Ramos (cell line): ENCODE measurements around the gene PCLO.

ENCODE experiments used
- in situ Hi-C: fragments of 300-500 bp; cut with MboI; formaldehyde crosslinking; loops from one replicate; pipeline ENCODE4 v1.14.3; 2022; ENCODE audit warnings: low sequenced_read_pairs; ENCODE audit not compliant: unreplicated experiment

The PCLO gene

GRCh38 chr7:82859106-82859850, 303.4 kb downstream of the PCLO start:
- in situ Hi-C loops = no loop called here

GRCh38 chr7:82851121-82851520, 311.6 kb downstream of the PCLO start:
- in situ Hi-C loops = no loop called here

- in situ Hi-C loops = no loop called here
These were observed 320.9 kb downstream of the PCLO start for GRCh38 chr7:82841828-82842227.

GRCh38 chr7:82840061-82840460, 322.6 kb downstream of the PCLO start:
- in situ Hi-C loops = no loop called here

- in situ Hi-C loops = no loop called here
These were observed 323.1 kb downstream of the PCLO start for GRCh38 chr7:82839555-82839954.

- in situ Hi-C loops = no loop called here
These were observed 323.6 kb downstream of the PCLO start for GRCh38 chr7:82839063-82839462.

GRCh38 chr7:82838314-82838713, 324.4 kb downstream of the PCLO start:
- in situ Hi-C loops = no loop called here

GRCh38 chr7:82823073-82823472, 339.6 kb downstream of the PCLO start:
- in situ Hi-C loops = no loop called here

- in situ Hi-C loops = no loop called here
These were observed 341.6 kb downstream of the PCLO start for GRCh38 chr7:82821037-82821436.

GRCh38 chr7:82818171-82818570, 344.5 kb downstream of the PCLO start:
- in situ Hi-C loops = no loop called here

GRCh38 chr7:82816272-82816671, 346.4 kb downstream of the PCLO start:
- in situ Hi-C loops = no loop called here

- in situ Hi-C loops = no loop called here
These were observed 352.0 kb downstream of the PCLO start for GRCh38 chr7:82810558-82811259.

GRCh38 chr7:82808633-82809032, 354.1 kb downstream of the PCLO start:
- in situ Hi-C loops = no loop called here

GRCh38 chr7:82805527-82805960, 357.1 kb downstream of the PCLO start:
- in situ Hi-C loops = no loop called here

- in situ Hi-C loops = no loop called here
These were observed 359.3 kb downstream of the PCLO start for GRCh38 chr7:82803411-82803810.

GRCh38 chr7:82789883-82790609, 372.6 kb downstream of the PCLO start:
- in situ Hi-C loops = no loop called here

- in situ Hi-C loops = no loop called here
These were observed 384.7 kb downstream of the PCLO start for GRCh38 chr7:82778021-82778420.

- in situ Hi-C loops = no loop called here
These were observed 399.8 kb downstream of the PCLO start for GRCh38 chr7:82762880-82763279.

GRCh38 chr7:82760831-82761230, 401.9 kb downstream of the PCLO start:
- in situ Hi-C loops = no loop called here

- in situ Hi-C loops = no loop called here
These were observed 402.6 kb downstream of the PCLO start for GRCh38 chr7:82760074-82760473.
